Astrocyte (in vitro differentiated cells and primary cell): ENCODE data around the gene MAPK8IP1.

Source experiments
- EZH2 ChIP-seq: IDR thresholded peaks from 2 replicates; pipeline ENCODE4 v1.6.1; 2012; ENCODE audit warnings: mild to moderate bottlenecking, low read length, inconsistent platforms; ENCODE audit not compliant: insufficient read depth
- TF ChIP-seq, protein P1 (sequence below): IDR thresholded peaks from 2 replicates; pipeline ENCODE4 v1.5.1; 2011; ENCODE audit warnings: low read depth, mild to moderate bottlenecking, inconsistent platforms, low read length, moderate library complexity; ENCODE audit not compliant: insufficient read depth

DNA sequence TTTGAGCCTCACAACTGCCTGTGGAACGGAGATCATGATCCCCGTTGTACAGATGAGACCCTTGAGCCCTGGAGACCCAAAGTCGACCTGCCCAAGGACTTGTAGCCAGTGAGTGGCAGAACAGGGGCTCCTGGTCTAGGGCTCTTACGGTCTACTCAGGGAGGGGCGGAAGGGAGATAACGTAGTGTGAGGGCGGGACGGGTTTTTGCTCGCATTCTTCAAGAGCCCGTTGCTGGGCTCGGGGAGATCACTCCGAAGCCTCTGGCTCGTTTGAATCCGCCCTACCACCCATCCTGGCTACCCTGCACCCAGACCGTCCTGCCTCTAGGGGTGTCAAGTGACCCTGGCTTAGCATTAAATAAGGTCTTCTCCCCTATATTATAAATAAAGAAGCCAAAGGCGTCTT is 37.5 kb upstream of the MAPK8IP1 start:
- no peak for TF ChIP-seq EZH2
- TF ChIP-seq, protein P1, sequence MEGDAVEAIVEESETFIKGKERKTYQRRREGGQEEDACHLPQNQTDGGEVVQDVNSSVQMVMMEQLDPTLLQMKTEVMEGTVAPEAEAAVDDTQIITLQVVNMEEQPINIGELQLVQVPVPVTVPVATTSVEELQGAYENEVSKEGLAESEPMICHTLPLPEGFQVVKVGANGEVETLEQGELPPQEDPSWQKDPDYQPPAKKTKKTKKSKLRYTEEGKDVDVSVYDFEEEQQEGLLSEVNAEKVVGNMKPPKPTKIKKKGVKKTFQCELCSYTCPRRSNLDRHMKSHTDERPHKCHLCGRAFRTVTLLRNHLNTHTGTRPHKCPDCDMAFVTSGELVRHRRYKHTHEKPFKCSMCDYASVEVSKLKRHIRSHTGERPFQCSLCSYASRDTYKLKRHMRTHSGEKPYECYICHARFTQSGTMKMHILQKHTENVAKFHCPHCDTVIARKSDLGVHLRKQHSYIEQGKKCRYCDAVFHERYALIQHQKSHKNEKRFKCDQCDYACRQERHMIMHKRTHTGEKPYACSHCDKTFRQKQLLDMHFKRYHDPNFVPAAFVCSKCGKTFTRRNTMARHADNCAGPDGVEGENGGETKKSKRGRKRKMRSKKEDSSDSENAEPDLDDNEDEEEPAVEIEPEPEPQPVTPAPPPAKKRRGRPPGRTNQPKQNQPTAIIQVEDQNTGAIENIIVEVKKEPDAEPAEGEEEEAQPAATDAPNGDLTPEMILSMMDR: no peak
